GM21515 (cell line): ENCODE measurements around the gene RDX.
A peak's percentile ranks its signal among the peaks of the same experiment; 100 is the strongest.
"Not testable (repeated sequence)": the region's sequence is repeated elsewhere in the genome, so short reads cannot be mapped to it uniquely, and the experiment has no call there.

Source experiments
- ATAC-seq: cut with Tn5 transposase; IDR thresholded peaks from one replicate; pipeline ENCODE4 v1.9.1; 2021; ENCODE audit not compliant: unreplicated experiment

The RDX gene

DNA sequence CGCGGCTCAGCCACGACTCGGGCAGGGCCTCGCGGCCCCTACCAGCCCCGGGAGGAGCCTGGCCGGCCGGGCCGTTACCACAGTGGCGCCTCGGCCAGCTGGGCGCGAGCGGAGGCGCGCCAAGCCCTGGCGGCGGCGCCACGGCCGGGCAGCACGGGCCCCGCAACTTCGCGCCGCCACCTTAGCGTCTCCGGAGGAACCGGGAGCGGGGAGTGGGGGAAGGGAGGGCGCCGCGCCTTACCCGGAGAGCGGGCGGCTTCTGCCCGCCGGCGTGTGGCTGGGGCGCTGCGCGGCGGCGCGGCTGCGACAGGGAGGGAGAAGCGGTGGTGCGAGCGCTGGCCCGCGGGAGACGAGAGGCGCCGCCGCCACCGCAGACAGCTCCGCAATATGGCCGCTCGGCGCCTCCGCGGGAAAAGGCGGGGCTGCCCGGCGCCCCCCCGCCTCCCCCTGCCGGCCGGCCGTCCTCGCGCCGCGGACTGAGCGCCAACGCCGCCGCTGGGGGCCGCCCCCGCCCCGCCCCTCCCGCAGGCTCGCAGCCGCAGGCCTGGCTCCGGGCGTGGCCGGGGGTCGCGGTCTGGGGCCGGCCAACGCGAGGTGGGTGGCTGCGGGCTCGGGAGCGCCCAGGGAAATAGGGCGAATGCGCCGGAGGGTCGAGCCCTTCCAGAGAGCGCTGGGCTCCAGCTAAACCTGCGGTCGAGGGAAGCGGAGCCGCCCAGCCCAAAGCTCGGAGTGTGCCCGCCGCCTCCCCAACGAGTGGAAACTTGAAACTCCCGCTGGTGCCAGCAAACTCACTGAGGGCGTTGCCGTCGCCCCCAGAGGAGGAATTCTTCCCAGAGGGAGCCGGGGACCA, at the start of gene RDX:
TSS of gene RDX (minus strand) at position 389 of the 850 bp plus-strand sequence. CDS start 16,922 bp downstream, outside the sequence.
- peak; percentile 68 for ATAC-seq

GRCh38 chr11:110345743-110346142, 49.3 kb upstream of the RDX start:
- no peak for ATAC-seq

GRCh38 chr11:110340436-110340835, 44.0 kb upstream of the RDX start:
- ATAC-seq, result no peak

GRCh38 chr11:110339456-110340250, 43.2 kb upstream of the RDX start:
- ATAC-seq, result no peak

GRCh38 chr11:110338684-110339083, 42.3 kb upstream of the RDX start:
- ATAC-seq, result peak; percentile 45

DNA sequence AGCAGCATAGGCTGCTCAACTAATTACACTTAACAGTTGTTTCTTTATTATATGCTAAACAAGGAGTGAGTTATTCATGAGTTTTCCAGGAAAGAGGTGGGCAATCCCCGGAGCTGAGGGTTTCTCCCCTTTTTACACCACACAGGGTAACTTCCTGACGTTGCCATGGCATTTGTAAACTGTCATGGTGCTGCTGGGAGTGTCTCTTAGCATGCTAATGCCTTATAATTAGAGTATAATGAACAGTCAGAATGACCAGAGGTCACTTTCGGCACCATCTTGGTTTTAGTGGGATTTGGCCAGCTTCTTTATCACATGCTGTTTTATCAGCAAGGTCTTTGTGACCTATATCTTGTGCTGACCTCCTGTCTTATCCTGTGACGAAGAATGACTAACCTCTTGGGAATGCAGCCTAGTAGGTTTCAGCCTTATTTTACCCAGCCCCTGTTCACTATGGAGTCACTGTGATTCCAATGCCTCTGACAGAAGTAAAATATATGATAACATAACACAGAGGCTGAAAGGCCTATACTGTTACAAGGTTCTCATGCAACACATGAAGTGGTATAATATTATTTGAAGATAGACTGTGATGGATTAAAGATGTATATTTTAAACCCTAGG, 41.3 kb upstream of the RDX start:
- ATAC-seq, result no peak

GRCh38 chr11:110336054-110336453, 39.6 kb upstream of the RDX start:
- ATAC-seq, result no peak

- no peak for ATAC-seq
Measured at GRCh38 chr11:110335358-110335757, 38.9 kb upstream of the RDX start.

DNA sequence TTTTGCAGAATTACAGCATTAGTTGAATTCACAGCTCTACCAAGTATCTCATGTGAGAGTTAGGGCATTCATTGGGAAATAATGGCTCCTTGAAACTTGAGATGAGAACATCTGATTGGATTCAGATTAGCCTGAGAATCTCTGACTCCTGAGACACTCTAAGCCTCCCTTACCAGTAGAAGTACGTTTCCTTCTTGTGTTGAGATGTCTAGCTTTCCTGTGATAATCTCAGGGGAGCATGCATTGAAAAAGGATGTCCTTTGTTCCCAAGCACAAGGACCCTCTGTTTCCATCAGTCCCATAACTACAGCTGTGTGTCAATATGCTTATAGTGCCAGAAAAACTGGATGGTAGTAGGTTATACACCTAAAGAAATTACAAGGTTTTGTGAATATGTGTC, 35.2 kb upstream of the RDX start:
- ATAC-seq, result no peak

GRCh38 chr11:110329445-110329844, 33.0 kb upstream of the RDX start:
- no peak for ATAC-seq

DNA sequence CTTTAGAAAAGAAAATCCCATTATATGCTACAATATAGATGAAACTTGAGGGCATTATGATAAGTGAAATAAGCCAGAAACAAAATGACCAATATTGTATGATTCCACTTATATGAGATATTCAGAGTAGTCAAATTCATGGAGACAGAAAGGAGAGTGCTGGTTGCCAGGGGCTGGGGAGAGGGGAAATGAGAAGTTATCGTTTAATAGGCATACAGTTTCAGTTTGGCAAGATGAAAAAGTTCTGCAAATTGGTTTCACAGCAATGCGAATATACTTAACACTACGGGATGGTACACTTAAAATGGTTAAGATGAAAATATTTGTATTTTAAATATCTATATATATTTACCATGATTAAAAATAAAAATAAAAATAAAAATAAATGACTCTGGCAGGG, 31.1 kb upstream of the RDX start:
- no peak for ATAC-seq

DNA sequence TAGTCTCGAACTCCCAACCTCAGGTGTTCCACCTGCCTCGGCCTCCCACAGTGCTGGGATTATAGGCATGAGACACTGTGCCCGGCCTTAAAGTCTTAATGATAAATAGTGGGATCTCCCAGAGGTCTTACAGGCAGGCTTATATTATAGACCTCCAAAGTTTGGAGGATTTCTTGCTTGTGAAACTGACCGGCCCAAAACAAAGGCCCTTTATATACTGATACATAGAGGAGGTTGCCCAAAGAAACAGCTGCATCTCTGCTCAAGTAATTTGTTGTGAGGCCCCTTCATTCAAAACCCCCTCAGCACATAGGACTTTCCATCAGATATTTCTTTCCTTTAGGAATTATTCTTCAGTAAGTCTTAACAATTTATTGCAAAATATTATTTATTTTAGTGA, 27.4 kb upstream of the RDX start:
- ATAC-seq, result no peak

DNA sequence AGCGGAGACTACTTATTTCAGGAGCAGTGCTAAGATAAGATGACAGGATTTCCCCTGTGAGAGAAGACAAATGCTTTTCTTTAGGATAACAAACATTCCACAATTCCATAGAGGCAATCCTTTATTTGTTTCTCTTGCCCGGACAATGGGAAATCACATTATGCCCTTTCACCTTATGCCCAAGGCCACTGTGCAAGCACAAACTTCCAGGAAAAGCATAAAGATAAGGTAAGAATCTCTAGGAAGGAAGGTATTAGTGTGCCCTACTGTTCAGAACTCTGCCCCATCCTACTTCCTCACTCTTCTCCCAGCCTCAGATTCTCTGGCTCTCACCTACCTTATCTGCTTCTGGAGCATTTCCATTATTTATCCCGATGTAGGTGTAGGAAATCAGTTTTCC, 23.1 kb upstream of the RDX start:
- ATAC-seq, result no peak

GRCh38 chr11:110318638-110319404, 22.4 kb upstream of the RDX start:
- ATAC-seq, result no peak

DNA sequence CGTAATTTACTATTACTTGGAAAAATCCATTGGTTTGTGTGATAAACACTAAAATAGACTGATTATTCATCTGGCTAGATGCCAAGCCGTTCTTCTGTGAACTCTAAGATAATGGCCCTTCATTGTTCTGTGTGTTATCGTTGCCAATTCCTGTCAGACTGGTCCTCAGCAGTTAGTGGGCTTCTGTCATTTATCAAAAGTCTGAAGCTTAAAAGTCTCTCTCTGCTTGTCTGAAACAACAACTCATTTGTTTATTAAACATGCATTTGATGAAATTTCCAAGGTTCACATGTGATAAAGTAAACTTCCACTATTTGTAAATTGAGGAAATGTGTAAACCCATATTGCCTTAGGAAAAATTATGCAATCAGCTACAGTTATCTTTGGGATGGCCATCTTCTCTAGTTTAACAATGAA, 21.1 kb upstream of the RDX start:
- no peak for ATAC-seq

DNA sequence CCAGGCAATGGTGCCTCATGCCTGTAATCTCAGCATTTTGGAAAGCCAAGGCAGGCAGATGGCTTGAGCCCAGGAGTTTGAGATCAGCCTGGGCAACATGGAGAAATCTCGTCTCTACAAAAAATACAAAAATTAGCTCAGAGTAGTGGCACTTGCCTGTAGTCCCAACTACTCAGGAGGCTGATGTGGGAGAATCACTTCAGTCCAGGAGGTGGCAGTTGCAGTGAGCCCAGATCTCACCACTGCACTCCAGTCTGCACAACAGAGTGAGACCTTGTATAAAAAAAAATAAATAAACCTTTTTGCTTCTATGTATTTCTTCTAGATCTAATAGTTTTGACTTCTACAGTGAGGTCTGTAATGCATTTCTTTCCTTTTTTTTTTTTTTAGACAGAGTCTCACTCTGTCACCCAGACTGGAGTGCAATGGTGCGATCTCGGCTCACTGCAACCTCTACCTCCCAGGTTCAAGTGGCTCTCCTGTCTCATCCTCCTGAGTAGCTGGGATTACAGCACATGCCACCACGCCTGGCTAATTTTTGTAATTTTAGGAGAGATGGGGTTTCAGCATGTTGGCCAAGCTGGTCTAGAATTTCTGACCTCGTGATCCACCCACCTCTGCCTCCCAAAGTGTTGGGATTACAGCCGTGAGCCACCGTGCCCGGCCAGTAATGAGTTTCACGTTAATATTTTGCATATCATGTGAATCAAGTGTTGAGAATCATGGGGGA, 18.1 kb upstream of the RDX start:
- no peak for ATAC-seq

GRCh38 chr11:110312670-110313069, 16.3 kb upstream of the RDX start:
- ATAC-seq, result no peak

GRCh38 chr11:110311783-110312579, 15.6 kb upstream of the RDX start:
- ATAC-seq, result no peak

- ATAC-seq, result no peak
Measured at GRCh38 chr11:110308071-110308470, 11.7 kb upstream of the RDX start.

DNA sequence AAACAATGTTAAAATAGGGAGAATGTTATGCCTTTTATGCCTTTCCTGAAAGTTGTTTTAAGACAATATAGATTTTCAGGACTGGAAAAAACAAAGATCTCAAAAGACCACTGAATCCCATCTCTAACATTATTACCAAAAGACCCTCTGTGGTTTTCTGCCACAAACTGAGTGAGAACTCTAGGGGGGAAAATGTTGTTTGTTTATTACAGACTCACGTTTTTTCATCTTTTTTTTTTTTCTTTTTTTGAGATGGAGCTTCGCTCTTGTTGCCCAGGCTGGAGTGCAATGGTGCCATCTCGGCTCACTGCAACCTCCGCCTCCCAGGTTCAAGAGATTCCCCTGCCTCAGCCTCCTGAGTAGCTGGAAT, 9.6 kb upstream of the RDX start:
- ATAC-seq, result not testable (repeated sequence)
